Mesothelial cell of epicardium (in vitro differentiated cells): Measurements from ENCODE around the gene ACACA. TPM values are rescaled to one million over a fixed set of nuclear protein-coding genes. Genes with fewer than 3 reads are reported as not detected.

ENCODE experiments used
- DNase-seq, 2 experiments: peaks; one replicate each; pipeline ENCODE4 v3.0.0; 2021; ENCODE audit warnings: low spot score in 2 of 2; ENCODE audit not compliant: unreplicated experiment in 2 of 2
- H3K27ac Mint-ChIP-seq: 2 replicates; pipeline ENCODE4 v1.8.0; 2021; ENCODE audit warnings: mixed read lengths
- H3K27me3 Mint-ChIP-seq: 2 replicates; pipeline ENCODE4 v1.8.0; 2021; ENCODE audit warnings: low read depth, mixed read lengths
- H3K36me3 Mint-ChIP-seq: 2 replicates; pipeline ENCODE4 v1.8.0; 2021; ENCODE audit warnings: mixed read lengths
- H3K4me1 Mint-ChIP-seq: 2 replicates; pipeline ENCODE4 v1.8.0; 2021; ENCODE audit warnings: mixed read lengths
- H3K4me3 Mint-ChIP-seq: 2 replicates; pipeline ENCODE4 v1.8.0; 2021; ENCODE audit warnings: mild to moderate bottlenecking, moderate library complexity, mixed read lengths
- H3K9me3 Mint-ChIP-seq: 2 replicates; pipeline ENCODE4 v1.8.0; 2021; ENCODE audit warnings: mixed read lengths
- CTCF ChIP-seq: fragments of 200-600 bp; sonication (generic); IDR thresholded peaks from one replicate; pipeline ENCODE4 v1.5.0; 2021; ENCODE audit warnings: antibody characterized with exemption; ENCODE audit not compliant: unreplicated experiment
- total RNA-seq: library from RNA; stranded (reverse); gene quantifications from 3 replicates; pipeline ENCODE4 v1.2.1, GENCODE V29; 2021

The ACACA gene
- total RNA-seq, 1 donor from 2014 or later: 127 TPM

- Mint-ChIP-seq H3K4me3 (no peak overlapping the region), H3K4me1 (no peaks in the 10 kb centered on the region), H3K27ac (no peak overlapping the region), H3K36me3 (no peaks in the 10 kb centered on the region), H3K9me3 (peaks cover 6% of the 10 kb centered on the region), H3K27me3 (peaks cover 34% of the 10 kb centered on the region)
- DNase-seq: no peak
- TF ChIP-seq CTCF: no peak
Observed at GRCh38 chr17:37069087-37069486, 337.5 kb downstream of the ACACA start.

GRCh38 chr17:37068266-37068665, 338.4 kb downstream of the ACACA start:
- Mint-ChIP-seq H3K36me3 (no peaks in the 10 kb centered on the region), H3K27ac (no peak overlapping the region), H3K4me3 (no peak overlapping the region), H3K9me3 (peaks cover 6% of the 10 kb centered on the region), H3K4me1 (no peaks in the 10 kb centered on the region), H3K27me3 (peaks cover 38% of the 10 kb centered on the region)
- no peak for TF ChIP-seq CTCF
- no peak for DNase-seq

GRCh38 chr17:37067555-37068111, 339.0 kb downstream of the ACACA start:
- no peaks in the 10 kb centered on the region for H3K4me1 Mint-ChIP-seq
- H3K36me3 Mint-ChIP-seq: no peaks in the 10 kb centered on the region
- no peak for TF ChIP-seq CTCF
- no peak overlapping the region for H3K27ac Mint-ChIP-seq
- peaks cover 6% of the 10 kb centered on the region for H3K9me3 Mint-ChIP-seq
- H3K4me3 Mint-ChIP-seq: no peak overlapping the region
- no peak for DNase-seq
- peaks cover 38% of the 10 kb centered on the region for H3K27me3 Mint-ChIP-seq

GRCh38 chr17:37066322-37067255, 340.0 kb downstream of the ACACA start:
- Mint-ChIP-seq H3K4me3 (no peak overlapping the region), H3K9me3 (peaks cover 6% of the 10 kb centered on the region), H3K4me1 (no peaks in the 10 kb centered on the region), H3K27me3 (peaks cover 38% of the 10 kb centered on the region), H3K36me3 (no peaks in the 10 kb centered on the region), H3K27ac (no peak overlapping the region)
- no peak for DNase-seq
- no peak for TF ChIP-seq CTCF

GRCh38 chr17:37065486-37066321, 340.9 kb downstream of the ACACA start:
- H3K36me3 Mint-ChIP-seq: no peaks in the 10 kb centered on the region
- H3K9me3 Mint-ChIP-seq: peaks cover 6% of the 10 kb centered on the region
- no peak overlapping the region for H3K27ac Mint-ChIP-seq
- H3K4me1 Mint-ChIP-seq: no peaks in the 10 kb centered on the region
- TF ChIP-seq CTCF: no peak
- peaks cover 38% of the 10 kb centered on the region for H3K27me3 Mint-ChIP-seq
- no peak for DNase-seq
- H3K4me3 Mint-ChIP-seq: no peak overlapping the region
